ENCODE measurements around the gene LRRC72.

- TF ChIP-seq CTCF (IDR thresholded peaks at IDR 0.05) = no peak
- no peak for TF ChIP-seq POLR2AphosphoS5 (IDR thresholded peaks at IDR 0.05)
These were observed 85.1 kb downstream of the LRRC72 start for GRCh38 chr7:16611711-16612110.

All from transverse colon (tissue), 4 donors.